Left lung (tissue), 10 donors: Measurements from ENCODE around the gene MSRB2. TPM values are rescaled to one million over a fixed set of nuclear protein-coding genes. Genes with fewer than 3 reads are reported as not detected.
A peak's percentile ranks its signal among the peaks of the same experiment; 100 is the strongest.

ENCODE experiments used
- ATAC-seq: fragments of 200-7000 bp; cut with Tn5 transposase; one replicate; pipeline ENCODE4 v1.9.1; 2020; ENCODE audit warnings: moderate library complexity
- DNase-seq, 4 donors: peaks; one replicate each; pipeline ENCODE4 v3.0.0-alpha.2; 2013 to 2020
- H3K27ac ChIP-seq, 2 donors: fragments of 200-600 bp; sonication (generic) in 1 of 2; one replicate each; pipeline versions ENCODE4 v1.5.0 to v1.8.0; 2020 to 2021
- H3K27me3 ChIP-seq, 2 donors: fragments of 200-600 bp; sonication (generic) in 1 of 2; one replicate each; pipeline versions ENCODE4 v1.5.0 to v1.8.0; 2020 to 2021
- H3K36me3 ChIP-seq, 2 donors: fragments of 200-600 bp; sonication (generic) in 1 of 2; one replicate each; pipeline versions ENCODE4 v1.5.0 to v1.8.0; 2020 to 2021
- H3K4me1 ChIP-seq, 2 donors: fragments of 200-600 bp; one replicate each; pipeline ENCODE4 v1.8.0; 2021
- H3K4me3 ChIP-seq, 2 donors: fragments of 200-600 bp; sonication (generic) in 1 of 2; one replicate each; pipeline versions ENCODE4 v1.5.0 to v1.8.0; 2020 to 2021; ENCODE audit warnings: mild to moderate bottlenecking in 1 of 2
- H3K9me3 ChIP-seq, 2 donors: fragments of 200-600 bp; sonication (generic) in 1 of 2; one replicate each; pipeline versions ENCODE4 v1.5.0 to v1.8.0; 2020 to 2021
- intact Hi-C, 2 donors: fragments of 100-400 bp; cut with DNase I; formaldehyde crosslinking; loops; one replicate each; pipeline versions ENCODE4 v1.11.2 to v1.14.2; 2022
- polyA plus RNA-seq, 6 donors: library from polyadenylated mRNA; unstranded; fragments of 120-200 nt; gene quantifications; one replicate each; pipeline ENCODE4 v1.2.1, GENCODE V29; 2013; ENCODE audit not compliant: insufficient read length in 6 of 6
- total RNA-seq, 2 donors: library from RNA; stranded (reverse); fragmentation: NEBNext Ultra II Directional; extraction: Animal tissue kit (Norgen Biotek cat#: 25700); gene quantifications; one replicate each; pipeline ENCODE4 v1.2.1, GENCODE V29; 2021
- TF ChIP-seq, protein P1 (sequence below), 2 donors: fragments of 200-600 bp; sonication (generic) in 1 of 2; IDR thresholded peaks; one replicate each; pipeline versions ENCODE4 v1.5.0 to v1.8.0; 2021; ENCODE audit warnings: antibody characterized with exemption in 2 of 2
- donor health status: DM: no; HTN: yes; CAD: no.
- donor health status: DM: no; HTN: no; CAD: no.

MSRB2 gene
- total and polyA plus RNA-seq, 8 donors: 28.0 to 41.0 (median 38.0) TPM

DNA sequence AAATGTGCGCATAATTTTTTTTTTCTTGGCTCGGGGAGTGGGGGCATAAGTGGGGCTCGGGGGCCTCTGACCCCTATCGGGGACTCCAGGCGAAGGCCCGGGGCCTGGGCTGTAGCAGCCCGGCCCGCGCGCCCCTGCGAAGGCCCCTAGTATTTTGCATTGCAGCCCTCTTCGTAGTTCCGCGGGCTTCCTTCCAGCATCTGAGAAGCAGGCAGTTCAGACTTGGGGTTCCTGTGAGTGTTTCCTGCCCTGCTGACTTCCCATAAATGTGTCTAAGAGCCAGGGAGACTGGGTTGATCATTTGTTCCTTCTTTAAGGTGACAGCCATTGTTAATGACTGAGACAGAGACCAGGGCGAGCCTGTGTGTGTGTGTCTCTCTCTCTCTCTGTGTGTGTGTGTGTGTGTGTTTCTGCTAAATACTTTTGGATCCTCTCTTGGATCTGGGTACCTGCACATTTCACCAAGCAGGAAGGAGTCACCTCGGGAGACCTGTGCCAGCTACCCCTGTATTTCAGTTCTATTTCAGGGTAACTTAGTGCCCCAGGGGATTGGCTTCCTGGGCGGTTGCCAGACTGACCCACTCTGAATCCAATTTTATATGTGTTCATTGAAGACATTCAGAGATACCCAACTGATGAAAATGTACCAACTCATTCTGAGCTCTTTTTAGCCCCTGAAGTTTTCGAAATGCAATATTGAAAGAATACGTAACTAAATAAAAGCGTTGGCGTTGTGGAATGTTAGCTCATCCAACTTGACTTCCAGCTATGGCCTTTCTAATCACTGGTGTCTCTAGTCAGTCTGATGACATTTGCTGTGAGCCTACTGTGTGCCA, 805 bp downstream of the MSRB2 start:
- Histone ChIP-seq H3K4me1 (peaks cover 0 to 27% of the 10 kb centered on the region in 2 donors), H3K27ac (peak overlapping the region; percentile 92 to 93), H3K27me3 (no peaks in the 10 kb centered on the region), H3K9me3 (no peaks in the 10 kb centered on the region), H3K4me3 (peak overlapping the region; percentile 65 to 67), H3K36me3 (no peaks in the 10 kb centered on the region)
- TF ChIP-seq, protein P1, sequence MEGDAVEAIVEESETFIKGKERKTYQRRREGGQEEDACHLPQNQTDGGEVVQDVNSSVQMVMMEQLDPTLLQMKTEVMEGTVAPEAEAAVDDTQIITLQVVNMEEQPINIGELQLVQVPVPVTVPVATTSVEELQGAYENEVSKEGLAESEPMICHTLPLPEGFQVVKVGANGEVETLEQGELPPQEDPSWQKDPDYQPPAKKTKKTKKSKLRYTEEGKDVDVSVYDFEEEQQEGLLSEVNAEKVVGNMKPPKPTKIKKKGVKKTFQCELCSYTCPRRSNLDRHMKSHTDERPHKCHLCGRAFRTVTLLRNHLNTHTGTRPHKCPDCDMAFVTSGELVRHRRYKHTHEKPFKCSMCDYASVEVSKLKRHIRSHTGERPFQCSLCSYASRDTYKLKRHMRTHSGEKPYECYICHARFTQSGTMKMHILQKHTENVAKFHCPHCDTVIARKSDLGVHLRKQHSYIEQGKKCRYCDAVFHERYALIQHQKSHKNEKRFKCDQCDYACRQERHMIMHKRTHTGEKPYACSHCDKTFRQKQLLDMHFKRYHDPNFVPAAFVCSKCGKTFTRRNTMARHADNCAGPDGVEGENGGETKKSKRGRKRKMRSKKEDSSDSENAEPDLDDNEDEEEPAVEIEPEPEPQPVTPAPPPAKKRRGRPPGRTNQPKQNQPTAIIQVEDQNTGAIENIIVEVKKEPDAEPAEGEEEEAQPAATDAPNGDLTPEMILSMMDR (IDR thresholded peaks at IDR 0.05): no peak
- intact Hi-C loops: no loop called here
- ATAC-seq: peak; percentile 52
- DNase-seq: peak; percentile 47 to 76 (median 69)

DNA sequence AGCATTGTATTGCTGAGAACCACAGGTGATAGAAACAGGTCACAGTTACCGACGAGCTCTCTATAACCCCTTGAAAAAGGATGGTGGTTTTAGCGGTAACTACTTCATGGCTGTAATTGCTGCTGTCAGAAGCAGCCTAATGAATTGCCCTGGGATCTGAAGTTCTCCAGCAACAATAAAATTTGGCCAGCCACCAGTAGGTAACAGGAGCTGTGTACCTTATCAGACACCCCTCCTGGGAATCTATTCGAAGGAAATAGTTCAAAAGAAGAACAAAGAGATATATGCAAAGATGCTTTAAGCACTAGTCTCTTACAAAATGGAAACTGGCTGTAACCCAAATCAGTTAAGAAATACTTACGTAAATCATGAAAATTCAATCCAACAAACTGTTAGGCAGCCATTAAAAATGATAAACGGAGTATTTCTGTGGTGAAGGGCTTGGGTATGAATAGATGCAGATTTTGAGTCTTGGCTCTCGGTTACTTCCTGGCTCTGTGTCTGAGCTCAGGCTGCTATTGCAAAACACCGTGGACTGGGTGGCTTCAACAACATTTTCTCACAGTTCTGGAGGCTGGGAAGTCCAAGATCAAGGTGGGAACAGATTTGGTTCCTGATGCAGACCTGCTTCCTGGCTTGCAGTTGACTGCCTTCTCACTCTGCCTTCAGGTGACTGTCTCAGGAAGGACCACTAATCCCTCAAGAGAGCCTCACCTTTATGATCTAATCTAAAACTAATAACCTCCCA, 1.6 kb downstream of the MSRB2 start:
- H3K4me3 ChIP-seq: peak overlapping the region; percentile 65 to 67
- DNase-seq: peak in 3 of 4 donors; percentile 35 to 81 (median 60)
- no peaks in the 10 kb centered on the region for H3K36me3 ChIP-seq
- H3K27ac ChIP-seq: peak overlapping the region; percentile 92 to 93
- intact Hi-C loops: no loop called here
- H3K9me3 ChIP-seq: no peaks in the 10 kb centered on the region
- TF ChIP-seq, protein P1 (IDR thresholded peaks at IDR 0.05): no peak
- peak; percentile 7 for ATAC-seq
- H3K4me1 ChIP-seq: peaks cover 0 to 27% of the 10 kb centered on the region in 2 donors
- H3K27me3 ChIP-seq: no peaks in the 10 kb centered on the region

DNA sequence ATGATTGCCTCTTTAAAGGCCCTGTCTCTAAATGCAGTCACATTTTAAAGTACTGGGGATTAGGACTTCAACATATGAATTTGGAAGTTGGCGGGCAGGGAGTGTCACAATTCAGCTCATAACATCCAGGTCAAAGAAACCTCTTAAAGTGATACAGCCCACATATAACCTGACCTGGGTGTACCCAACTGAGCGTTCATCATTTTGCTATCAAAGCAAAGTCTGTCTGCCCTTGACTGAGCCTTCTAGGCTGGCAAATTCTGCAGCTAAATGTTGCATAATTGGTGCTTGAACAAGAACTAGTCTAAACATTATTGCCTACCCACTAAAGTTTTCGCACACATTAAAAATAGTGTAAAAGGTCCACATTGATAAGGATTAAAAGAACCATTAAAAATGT, 3.7 kb downstream of the MSRB2 start:
- no peak for DNase-seq
- no peaks in the 10 kb centered on the region for H3K27me3 ChIP-seq
- no peak overlapping the region for H3K4me3 ChIP-seq
- peaks cover 0 to 27% of the 10 kb centered on the region in 2 donors for H3K4me1 ChIP-seq
- peaks cover 0 to 2% of the 10 kb centered on the region in 2 donors for H3K36me3 ChIP-seq
- no peaks in the 10 kb centered on the region for H3K9me3 ChIP-seq
- intact Hi-C loops: no loop called here
- no peak for ATAC-seq
- TF ChIP-seq, protein P1 (IDR thresholded peaks at IDR 0.05): no peak
- H3K27ac ChIP-seq: no peak overlapping the region

DNA sequence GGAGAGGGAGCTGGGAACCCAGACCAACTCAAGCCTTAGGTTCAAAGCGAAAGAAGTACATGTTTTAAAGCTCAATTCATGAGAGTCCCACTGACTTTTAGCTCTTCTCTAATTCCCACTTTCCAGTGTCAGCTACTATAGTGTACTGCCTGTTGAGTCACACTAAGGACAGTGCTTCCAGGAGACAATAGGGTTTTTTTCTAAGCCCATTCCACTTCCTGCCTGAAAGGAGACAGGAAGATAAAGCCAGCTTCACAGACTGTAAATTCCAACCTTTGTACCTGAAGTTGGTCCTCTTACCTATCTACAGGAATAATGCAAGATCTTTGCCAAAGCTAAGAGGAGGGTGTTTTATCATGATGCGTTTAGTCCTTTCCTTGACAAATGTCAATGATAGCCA, 4.4 kb downstream of the MSRB2 start:
- peaks cover 0 to 27% of the 10 kb centered on the region in 2 donors for H3K4me1 ChIP-seq
- H3K36me3 ChIP-seq: peaks cover 0 to 9% of the 10 kb centered on the region in 2 donors
- peak overlapping the region in 1 of 2 donors; percentile 54 for H3K27ac ChIP-seq
- intact Hi-C loops: no loop called here
- ATAC-seq: no peak
- no peaks in the 10 kb centered on the region for H3K9me3 ChIP-seq
- DNase-seq: no peak
- no peaks in the 10 kb centered on the region for H3K27me3 ChIP-seq
- no peak overlapping the region for H3K4me3 ChIP-seq
- TF ChIP-seq, protein P1 (IDR thresholded peaks at IDR 0.05): no peak
